Stimulated activated CD4-positive, alpha-beta T cell treated with anti-CD3 and anti-CD28 coated beads, TNF-alpha, amount 100 ng/mL, for 4 hours (primary cell): ENCODE results near the gene ACAD9.
"Not testable (repeated sequence)": the region's sequence is repeated elsewhere in the genome, so short reads cannot be mapped to it uniquely, and the experiment has no call there.

Experiments
- DNase-seq, 3 experiments: peaks; one replicate each; pipeline ENCODE4 v3.0.0-alpha.2; 2020; ENCODE audit warnings: low read depth in 3 of 3

The ACAD9 gene

DNA sequence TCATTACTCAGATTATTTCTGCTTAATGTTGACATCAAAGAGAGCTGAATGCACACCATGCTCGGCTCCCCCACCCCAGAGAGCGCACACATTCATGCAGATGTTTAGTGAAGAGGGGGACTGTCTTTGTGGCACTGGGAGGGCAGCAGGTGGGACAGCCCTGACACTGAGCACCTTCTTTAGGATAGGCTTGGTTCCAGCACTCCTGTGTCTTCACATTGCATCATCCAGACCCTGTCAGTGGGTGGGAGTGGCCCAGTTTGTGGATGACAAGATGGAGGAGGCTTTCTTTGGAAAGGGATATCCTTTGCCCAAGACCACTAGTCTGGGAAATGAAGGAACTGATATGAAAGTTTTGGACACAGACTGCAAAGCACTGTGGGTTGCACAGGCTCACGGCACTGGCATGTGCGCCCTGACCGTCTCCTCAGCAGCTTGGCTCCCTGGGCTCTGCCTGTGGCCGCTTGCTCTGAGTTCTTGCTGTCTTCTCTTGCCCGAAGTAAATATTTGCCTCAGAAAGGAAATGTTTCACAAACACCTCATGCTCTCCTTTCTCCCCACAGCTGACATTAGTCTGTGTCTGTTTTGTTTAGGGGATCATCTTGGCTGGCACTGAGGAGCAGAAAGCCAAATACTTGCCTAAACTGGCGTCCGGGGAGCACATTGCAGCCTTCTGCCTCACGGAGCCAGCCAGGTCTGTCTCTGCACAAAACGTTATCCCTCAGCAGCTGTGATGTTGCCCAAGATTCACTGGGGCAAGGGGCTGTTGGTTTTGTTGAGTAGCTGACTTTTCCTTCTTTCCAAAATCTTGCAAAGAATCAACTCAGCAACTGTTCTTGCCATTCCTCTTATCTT is 16.6 kb downstream of the ACAD9 start:
- DNase-seq, result no peak

DNA sequence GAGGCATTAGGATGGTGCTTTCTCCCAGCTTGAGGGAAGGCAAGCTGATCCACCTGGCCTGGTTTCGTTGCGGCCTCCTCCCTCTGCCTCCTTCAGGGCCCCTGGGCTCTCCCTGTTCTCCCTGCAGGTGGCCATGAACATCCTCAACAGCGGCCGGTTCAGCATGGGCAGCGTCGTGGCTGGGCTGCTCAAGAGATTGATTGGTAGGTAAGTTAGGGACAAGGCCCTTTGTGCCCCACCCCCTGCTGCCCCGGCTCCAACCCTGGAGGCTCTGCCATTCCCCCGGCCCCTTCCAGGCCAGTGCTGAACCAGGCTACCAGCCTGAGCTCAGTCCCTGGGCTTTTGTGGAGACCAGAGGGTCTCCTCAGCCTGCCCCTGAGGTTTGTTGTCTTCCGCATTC is 23.0 kb downstream of the ACAD9 start:
- no peak for DNase-seq

DNA sequence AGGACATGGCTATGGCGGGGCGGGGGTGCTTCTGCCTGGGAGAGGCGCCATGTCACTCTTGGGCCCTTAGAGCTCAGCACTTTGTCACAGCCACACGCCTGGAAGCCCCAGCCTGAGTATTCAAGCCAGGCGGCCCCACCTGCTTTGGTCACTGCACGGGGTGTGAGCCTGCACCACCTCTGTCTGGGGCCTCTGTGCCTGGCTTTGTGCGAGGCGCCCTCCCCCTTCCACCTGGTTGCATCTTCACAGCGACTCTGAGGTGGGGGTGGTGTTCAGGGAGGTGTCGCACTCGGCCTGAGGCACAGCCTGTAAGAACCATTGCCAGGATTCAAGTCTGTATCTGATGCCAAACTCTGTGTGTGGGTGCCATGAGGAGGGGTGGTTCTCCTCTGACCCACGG is 24.1 kb downstream of the ACAD9 start:
- DNase-seq, result no peak

DNA sequence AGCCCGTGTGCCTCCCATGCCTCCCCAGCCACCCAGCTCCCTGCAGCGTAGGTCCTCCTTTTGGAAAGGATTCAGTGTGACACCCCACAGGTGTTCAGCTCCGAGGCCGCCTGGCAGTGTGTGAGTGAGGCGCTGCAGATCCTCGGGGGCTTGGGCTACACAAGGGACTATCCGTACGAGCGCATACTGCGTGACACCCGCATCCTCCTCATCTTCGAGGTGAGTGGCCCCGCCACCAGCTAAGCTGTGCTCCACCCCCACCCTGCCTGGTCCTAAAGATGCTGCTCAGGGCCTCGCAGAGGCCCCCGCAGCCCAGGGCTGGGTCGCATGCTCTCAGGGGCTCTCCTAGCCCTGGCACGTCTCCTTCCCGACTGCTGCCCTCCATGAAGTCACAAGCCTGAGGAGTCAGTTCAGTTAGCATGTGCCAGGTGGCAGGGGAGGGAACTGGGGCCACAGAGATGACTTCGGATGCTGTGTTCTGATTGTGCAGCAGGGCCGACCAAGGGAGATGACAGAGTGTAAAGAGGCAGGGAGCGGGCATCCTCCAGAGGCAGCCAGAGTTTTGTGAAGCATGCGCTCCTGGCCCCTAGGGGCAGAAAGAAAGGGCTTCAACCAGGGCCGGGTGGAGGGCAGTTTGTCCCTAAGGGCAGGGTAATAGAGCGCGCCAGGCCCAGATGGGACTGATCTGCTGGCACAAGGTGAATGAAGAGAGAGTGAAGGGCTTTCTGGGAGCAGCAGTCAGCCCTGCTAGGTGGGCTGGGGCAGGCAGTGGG is 26.8 kb downstream of the ACAD9 start:
- DNase-seq, result no peak

DNA sequence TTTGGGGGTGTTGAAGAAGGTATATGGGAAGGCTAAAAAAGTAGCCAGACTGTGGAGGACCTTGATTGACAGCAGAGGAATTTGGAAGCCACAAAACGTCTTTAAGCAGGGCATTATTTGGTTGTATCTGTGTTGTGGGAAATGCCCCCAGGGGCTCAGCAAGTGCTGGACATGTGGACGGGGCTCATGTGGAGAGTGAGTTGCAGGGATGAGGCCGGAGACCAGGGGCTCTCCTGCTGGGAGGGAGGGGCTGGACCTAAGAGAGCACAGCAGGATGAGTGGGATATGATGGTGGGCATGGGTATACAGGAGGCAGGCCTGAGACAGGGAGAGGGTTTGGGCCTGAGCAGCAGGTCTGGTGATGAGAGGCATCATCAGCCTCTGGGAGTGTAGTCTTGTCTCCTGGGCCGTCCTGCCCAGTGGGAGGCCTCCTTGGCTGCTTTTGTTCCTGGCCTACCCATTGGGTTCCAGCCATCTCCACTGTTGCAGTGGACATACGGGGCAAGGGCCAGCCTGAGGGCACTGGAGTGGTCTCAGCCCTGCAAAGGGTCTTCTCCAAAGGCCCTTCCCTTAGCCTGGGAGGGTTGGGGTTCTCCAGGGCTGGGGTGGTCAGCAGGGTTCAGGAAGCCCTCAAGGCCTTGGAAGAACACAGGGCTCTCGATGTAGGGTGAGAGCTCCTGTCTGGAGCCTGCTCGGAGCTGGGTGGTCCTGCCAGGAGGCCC is 27.5 kb downstream of the ACAD9 start:
- no peak for DNase-seq

DNA sequence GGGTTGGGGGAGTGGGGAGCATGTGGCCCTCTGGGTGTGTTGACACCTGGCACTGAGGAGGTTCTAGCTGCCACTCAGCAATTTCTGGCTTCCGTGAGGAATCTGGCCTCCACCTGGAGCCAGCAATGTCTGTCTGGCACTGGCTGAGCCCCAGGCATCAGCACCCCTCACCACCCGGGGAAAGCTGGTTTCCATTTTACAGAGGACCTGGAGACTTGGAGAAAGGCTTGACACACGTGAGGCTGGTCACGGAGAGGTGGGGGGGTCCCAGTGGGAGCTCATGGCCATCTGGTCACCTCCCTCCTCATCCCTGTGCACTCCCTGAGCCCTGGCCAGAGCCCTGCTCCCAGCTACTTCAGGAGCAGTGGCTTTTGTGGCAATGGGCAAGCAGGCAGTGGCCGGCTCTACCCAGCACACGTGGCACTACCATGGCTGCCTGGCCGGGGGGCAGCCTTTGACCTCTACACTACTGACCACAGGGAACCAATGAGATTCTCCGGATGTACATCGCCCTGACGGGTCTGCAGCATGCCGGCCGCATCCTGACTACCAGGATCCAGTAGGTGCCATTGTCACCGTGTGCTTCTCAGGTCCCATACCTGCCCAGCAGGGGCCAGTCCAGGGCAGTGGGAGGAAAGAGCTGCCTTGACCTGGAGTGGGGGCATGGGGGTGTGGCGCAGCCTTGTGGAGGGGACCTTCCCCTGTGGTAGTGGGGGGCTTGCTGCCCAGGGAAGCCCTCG is 28.5 kb downstream of the ACAD9 start:
- DNase-seq, result no peak

DNA sequence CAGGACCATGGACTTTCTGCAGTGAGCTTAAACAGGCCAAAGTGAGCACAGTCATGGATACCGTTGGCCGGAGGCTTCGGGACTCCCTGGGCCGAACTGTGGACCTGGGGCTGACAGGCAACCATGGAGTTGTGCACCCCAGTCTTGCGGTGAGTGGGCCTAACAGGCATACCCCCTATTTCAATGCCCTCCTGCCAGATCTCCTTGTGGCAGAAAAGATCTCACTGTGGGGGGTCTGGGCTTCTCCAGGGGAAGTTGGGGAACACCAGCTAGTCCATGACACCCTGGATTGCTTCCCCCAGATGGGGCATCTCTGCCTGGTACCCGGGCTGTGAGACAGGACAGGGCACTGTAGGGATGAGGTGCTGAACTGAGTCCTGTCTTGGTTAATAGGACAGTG is 29.5 kb downstream of the ACAD9 start:
- no peak for DNase-seq

DNA sequence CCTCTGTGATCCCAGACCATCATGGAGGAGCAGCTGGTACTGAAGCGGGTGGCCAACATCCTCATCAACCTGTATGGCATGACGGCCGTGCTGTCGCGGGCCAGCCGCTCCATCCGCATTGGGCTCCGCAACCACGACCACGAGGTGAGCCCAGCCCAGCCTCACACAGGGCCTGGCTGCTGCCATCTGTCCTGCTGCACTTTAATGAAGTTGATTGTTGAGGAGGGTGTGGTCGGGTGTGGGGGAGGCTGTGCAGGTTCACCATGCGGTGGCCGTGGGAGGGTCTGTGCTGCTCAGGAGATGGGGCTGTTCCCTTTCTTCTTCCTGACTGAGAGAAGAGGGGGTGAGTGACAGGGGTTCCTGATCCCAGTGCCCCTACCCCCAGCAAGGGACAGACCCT is 30.6 kb downstream of the ACAD9 start:
- DNase-seq, result no peak

DNA sequence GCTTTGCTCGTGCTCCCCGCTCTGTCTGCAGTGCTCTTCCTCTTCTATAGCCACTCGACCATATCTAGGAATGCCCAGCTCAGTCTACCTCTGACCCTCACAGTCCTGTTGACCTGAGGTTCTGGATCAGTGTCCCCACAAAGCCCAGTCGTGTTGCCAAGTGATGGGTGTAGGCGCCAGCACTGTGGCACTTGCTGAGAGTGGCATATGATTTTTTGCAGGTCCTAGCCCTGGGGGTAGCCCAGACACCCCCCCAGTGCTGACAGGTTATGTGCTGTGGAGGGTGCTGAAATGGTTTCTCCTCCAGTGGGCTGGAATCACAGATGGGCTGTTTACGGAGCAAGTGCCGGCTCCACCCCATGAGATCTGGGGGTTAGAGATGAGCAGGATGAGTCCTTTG is 32.5 kb downstream of the ACAD9 start:
- DNase-seq, result no peak

DNA sequence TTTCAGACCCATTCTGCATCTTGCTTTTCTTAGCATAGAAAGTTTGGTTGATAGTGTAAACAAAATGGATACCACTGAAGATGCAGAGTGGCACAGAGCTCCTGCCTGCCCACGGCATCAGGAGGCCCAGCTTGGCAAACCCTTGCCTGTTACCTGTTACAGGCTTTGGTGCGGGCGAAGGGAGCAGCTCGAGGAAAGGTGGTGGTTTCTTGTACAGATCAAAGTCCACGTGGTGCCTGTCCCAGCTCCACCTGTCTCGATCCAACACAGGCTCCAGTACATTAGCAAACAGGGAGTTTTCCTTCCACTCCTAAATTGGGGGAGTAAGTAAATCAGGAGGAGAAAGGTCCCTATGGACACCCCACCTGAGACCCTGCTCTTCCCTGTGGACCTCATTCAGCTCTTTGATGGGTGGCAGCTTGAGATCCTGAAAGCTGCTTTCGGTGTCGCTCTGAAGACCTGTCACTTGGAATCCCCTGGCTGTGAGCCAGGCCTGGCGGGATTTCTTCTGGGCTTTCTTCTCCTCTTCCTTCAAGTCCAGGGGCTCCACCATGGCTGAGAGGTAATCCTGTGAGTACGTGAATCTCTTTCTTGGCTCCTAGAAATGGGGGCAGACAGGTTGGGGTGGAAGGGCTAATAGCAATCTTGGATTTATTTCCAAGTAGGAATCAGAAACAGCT is 35.7 kb downstream of the ACAD9 start:
- DNase-seq, result no peak

DNA sequence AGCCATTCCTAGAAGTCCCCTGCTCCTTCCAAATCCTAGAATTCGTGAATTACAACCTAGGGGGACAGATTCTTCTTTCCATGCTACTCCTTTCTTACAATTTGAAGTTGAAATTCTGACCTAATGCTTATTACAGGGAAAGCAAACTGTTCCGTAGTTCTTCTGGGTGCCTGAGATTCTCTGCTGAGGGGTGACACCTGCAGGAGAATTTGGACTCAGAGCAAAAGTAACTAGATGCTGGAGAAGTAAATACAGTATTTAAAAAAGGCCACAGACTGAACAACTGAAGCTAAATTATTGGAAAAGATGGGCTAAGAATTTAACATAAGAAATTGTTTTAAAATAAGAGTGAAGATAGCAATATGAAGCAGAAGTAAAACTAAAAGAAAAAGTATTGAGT is 37.9 kb downstream of the ACAD9 start:
- no peak for DNase-seq

DNA sequence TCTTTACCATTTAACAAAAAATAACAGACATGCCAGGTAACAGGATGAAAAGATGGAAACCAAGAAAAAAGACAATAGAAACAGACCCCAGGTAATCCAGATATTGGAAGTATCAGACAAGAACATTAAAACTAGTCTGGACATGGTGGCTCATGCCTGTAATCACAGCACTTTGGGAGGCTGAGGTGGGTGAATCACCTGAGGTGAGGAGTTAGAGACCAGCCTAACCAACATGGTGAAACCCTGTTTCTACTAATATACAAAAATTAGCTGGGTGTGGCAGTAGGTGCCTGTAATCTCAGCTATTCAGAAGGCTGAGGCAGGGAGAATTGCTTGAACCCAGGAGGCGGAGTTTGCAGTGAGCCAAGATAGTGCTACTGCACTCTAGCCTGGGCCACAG is 40.6 kb downstream of the ACAD9 start:
- DNase-seq, result no peak

DNA sequence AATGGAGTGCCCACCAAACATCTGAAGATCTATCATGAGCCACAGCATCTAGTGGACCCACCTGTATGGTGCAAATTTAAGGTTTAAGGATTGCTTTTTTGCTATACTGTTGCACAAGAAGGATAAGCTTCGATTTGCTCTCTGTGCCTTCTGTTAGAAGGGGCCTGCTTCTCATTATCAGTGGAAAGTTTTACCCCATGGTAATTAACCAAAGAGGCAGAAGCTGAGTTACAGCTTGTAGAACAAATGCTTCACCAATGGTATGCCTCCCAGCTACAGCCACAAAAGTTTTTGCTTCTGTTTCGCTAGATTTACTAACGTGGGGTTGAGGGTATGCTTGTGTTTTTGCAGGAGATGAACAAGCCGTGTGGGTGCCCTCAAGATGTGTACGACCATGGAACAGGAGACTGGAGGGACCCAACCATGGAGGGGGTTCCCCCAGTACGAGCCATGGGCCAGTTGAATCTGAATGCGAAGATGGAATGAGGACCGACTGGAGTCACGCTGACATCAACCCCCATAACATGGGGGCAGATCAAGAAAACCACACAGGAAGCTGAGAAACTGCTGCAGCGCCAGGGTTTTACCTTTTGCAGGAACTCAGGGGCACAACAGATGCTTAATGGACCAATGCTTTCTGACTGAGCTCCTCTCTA is 43.5 kb downstream of the ACAD9 start:
- DNase-seq, result peak; percentile 21 to 26 (median 24)

DNA sequence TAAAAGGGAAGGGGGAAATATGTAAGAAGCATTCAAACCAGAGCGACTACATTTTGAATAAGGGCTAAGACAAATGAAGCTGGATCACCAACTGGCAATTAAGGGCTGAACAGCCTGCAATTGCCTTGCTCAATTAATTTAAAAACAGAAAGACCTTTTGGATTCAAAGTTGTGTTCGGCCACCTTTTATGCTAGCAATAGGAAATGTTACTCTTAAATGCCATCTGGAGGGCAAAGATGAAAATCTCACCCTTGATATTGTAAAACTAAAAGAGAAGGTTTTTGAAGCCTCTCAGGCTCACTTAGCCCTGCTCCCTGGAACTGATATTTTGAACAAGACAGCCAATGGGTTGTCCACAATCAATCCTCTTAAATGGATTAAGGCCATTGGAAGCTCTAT is 44.2 kb downstream of the ACAD9 start:
- no peak for DNase-seq

DNA sequence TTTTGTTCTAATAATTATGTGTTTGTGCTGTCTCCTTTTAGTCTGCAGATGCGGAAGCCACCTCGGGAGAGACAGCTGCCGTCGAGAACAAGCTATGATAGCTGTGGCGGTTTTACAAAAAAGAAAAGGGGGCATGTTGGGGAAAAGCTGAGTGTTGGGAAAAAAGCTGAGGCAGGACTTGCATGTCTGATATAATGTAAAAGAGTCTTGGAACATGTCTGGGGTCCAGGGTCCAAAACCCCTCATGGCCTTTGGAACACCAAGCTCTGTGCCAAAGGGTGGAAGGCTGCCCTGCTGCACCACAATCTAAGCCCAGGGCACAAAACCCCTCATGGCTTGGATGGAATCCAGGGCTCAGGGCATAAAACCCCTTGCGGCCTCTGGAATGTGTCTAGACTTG is 44.6 kb downstream of the ACAD9 start:
- not testable (repeated sequence) for DNase-seq

DNA sequence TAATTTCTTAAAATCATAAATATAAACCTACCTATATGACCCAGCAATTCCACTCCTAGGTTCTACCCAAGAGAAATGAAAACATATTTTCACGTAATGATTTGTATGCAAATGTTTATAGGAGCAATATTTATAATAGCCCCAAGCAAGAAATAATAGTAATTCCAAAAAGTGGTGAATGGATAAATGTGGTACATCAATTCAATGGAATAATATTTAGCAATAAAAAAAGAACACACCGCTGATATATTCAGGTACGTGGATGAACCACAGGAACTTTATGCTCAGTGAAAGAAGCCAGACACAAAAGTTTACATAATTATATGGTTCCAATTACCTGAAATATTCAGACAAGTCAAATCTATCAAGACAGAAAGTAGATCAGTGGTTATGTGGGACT is 49.9 kb downstream of the ACAD9 start:
- no peak for DNase-seq

DNA sequence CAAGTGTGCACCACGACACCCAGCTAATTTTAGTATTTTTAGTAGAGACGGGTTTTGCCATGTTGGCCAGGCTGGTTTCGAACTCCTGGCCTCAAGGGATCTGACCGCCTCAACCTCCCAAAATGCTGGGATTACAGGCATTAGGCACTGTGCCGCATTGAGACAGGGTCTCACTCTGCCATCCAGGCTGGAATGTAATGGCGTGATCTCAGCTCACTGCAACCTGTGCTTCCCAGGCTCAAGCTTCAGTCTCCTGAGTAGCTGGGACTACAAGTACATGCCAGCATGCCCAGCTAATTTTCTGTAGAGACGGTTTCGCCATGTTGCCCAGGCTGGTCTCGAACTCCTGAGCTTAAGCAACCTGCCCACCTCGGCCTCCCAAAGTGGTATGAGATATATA is 51.6 kb downstream of the ACAD9 start:
- no peak for DNase-seq

DNA sequence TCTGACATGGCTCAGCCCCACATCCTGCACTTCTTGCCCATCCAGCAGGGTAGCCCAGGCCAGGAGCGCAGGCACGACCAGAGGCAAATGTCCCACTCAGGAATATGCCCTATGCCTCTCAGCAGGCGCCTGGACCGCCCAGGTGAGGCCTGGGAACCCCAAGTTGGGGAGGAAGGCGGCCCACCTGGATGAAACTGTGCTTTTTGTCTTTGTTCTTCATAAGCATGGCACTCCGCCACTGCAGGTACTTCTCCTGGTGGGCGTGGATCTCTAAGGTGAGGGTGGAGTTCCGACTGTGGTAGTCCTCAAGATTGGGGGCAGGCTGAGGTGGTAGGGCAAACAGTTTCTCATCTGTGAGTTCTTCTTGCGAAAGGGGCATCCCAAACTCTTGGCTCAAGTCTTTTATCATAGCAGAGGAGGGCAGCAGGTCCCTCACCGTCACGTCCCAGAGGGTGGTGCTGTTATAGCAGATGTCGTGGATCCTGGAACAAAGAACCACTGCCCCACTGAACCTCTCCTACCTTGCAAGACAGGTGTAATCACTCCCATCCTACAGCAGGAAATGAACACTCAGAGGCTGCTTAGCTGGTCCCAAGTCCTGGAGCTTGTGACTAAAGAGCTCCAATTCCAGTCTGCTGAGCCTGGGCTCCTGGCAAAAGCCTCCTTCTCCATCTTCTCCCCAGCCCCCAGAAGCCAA is 53.2 kb downstream of the ACAD9 start:
- no peak for DNase-seq

DNA sequence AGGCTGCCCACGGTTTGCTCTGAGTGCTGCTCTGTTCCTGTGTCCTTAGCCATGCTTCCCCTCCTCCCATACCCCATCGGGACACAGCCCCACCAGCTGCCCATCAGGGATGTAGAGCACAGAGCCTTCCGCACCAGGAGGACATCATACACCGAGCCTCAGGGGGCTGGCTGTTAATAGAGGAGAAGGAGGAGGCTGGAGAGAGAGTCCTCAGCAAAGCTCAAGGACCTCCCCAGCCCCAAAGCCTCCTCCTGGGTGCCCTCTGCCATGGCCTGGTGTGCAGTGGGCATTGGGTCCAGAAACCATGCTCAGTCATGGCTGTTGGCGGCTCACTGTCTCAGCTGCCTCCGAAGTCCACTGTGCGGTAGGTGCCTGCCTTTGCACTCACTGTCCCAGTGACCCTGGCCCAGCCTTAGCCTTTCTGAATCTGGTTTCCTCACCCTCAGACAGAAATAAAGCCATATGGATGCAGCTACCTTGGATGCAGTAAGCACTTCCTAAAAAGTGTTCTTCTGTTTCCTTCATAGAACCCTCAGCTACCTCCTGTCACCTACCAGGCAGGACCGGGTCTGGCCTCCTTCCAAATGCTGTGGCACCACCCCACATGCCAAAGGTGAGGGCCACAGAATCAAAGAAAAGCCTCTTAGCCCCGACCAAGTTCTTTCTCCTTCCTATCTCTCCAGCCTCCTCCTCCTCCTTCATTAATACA is 53.9 kb downstream of the ACAD9 start:
- DNase-seq, result no peak

DNA sequence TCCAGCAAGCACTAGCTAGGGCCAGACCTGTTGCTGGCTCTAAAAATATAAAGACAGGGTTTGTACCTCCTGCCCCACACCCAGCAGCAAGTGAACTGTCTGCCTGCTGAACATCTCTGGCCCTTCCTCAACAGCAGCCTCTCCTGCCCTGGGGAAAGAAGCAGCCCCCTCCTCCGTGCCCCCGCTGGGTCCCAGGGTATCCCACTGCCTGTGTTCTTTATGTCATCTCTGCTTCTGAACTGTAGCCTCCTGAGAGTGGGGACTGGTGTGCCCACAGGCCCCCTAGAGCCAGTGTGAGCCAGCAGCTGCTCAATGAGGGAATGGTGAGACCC is 54.5 kb downstream of the ACAD9 start:
- no peak for DNase-seq
